HEK293T (cell line): Measurements from ENCODE around the gene GABPB1.

Experiments used
- CTCF ChIA-PET: fragments of 350-600 bp; formaldehyde crosslinking; extraction: SDS; loops from one replicate; lab custom pipeline; 2021; ENCODE audit warnings: antibody characterized with exemption, inconsistent platforms; lab: Yijun Ruan, JAX
- POLR2A ChIA-PET: fragments of 350-600 bp; formaldehyde crosslinking; extraction: SDS; loops from one replicate; lab custom pipeline; 2020; ENCODE audit warnings: antibody characterized with exemption, inconsistent platforms; lab: Yijun Ruan, JAX
- DNase-seq: peaks from one replicate; pipeline ENCODE4 v3.0.0; 2012; ENCODE audit warnings: mixed read lengths; ENCODE audit errors: extremely low spot score
- ARNT ChIP-seq: fragments of 450-650 bp; IDR thresholded peaks from 2 replicates; pipeline ENCODE4 v1.6.1; 2017; ENCODE audit warnings: mild to moderate bottlenecking
- BHLHE40 ChIP-seq: fragments of 450-650 bp; IDR thresholded peaks from 2 replicates; pipeline ENCODE4 v1.6.1; 2016; ENCODE audit warnings: mild to moderate bottlenecking, moderate library complexity, borderline replicate concordance
- CTBP1 ChIP-seq: fragments of 450-650 bp; IDR thresholded peaks from 2 replicates; pipeline ENCODE4 v1.6.1; 2016; ENCODE audit warnings: borderline replicate concordance
- ELF4 ChIP-seq: fragments of 450-650 bp; IDR thresholded peaks from 2 replicates; pipeline ENCODE4 v1.6.1; 2017; ENCODE audit warnings: antibody characterized with exemption
- FOXA1 ChIP-seq: fragments of 450-650 bp; IDR thresholded peaks from 2 replicates; pipeline ENCODE4 v1.6.1; 2016; ENCODE audit warnings: mild to moderate bottlenecking
- FOXK2 ChIP-seq: fragments of 450-650 bp; IDR thresholded peaks from 2 replicates; pipeline ENCODE4 v1.6.1; 2016; ENCODE audit warnings: mild to moderate bottlenecking
- FOXM1 ChIP-seq: fragments of 450-650 bp; IDR thresholded peaks from 2 replicates; pipeline ENCODE4 v1.6.1; 2017; ENCODE audit warnings: mild to moderate bottlenecking, borderline replicate concordance
- HDGF ChIP-seq: fragments of 450-650 bp; IDR thresholded peaks from 2 replicates; pipeline ENCODE4 v1.6.1; 2017; ENCODE audit warnings: antibody characterized with exemption, borderline replicate concordance
- L3MBTL2 ChIP-seq: fragments of 450-650 bp; conservative IDR thresholded peaks from 2 replicates; pipeline ENCODE4 v1.6.1; 2016; ENCODE audit warnings: mild to moderate bottlenecking
- LEF1 ChIP-seq: fragments of 450-650 bp; IDR thresholded peaks from 2 replicates; pipeline ENCODE4 v1.6.1; 2017; ENCODE audit warnings: mild to moderate bottlenecking, borderline replicate concordance
- NFRKB ChIP-seq: fragments of 450-650 bp; IDR thresholded peaks from 2 replicates; pipeline ENCODE4 v1.6.1; 2016; ENCODE audit warnings: mild to moderate bottlenecking, moderate library complexity
- PKNOX1 ChIP-seq: fragments of 450-650 bp; IDR thresholded peaks from 2 replicates; pipeline ENCODE4 v1.6.1; 2016
- SP1 ChIP-seq: fragments of 450-650 bp; IDR thresholded peaks from 2 replicates; pipeline ENCODE4 v1.6.1; 2017
- SUZ12 ChIP-seq: fragments of 450-650 bp; IDR thresholded peaks from 2 replicates; pipeline ENCODE4 v1.6.1; 2016; ENCODE audit warnings: mild to moderate bottlenecking
- TARDBP ChIP-seq: fragments of 450-650 bp; IDR thresholded peaks from 2 replicates; pipeline ENCODE4 v1.6.1; 2016
- ZNF384 ChIP-seq: fragments of 450-650 bp; IDR thresholded peaks from 2 replicates; pipeline ENCODE4 v1.6.1; 2016

The GABPB1 gene

DNA sequence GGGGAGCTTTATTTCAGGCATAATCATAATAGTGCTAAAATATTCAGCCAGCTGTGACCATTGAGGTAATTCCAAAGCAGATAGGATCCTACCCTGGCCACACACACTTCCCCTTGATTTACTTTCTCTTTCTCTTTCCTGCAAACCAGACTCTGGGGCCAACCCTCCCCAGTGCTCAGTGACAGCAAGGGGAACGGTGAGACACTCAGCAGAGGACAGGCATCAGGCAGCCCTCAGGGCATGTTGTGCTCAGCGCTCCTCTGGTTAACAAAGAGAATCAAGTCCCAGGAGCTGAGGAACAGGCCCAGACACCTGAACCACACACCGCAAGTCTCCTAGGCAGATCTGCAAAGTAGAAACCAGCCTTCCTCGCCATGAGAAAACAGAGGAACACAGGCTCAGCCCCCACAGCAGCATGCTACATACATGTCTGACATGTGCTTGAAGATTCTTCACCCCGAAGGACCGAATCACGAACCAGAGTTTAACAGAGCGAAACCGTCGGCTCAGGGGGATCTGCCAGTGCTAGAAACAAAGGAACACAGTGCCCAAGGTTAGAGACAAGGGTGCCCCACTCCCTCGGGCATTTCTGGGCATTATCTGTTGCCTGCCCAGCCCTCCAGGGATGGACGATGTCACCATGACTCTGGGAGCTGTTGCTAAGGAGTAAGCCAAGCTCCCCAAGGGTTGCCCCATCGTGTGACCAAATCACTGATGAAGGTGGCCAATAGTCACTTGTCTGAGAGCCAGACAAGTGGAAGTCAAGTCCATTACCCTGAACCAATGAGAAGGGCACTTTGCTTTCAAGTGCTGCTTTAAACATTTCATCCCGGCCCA, 107.0 kb downstream of the GABPB1 start:
- TF ChIP-seq FOXA1 (no peak), BHLHE40 (no peak), FOXM1 (no peak), PKNOX1 (no peak), LEF1 (no peak), ELF4 (no peak), SUZ12 (no peak), CTBP1 (no peak), FOXK2 (no peak), NFRKB (no peak), SP1 (no peak), HDGF (no peak), L3MBTL2 (no peak), ZNF384 (no peak), TARDBP (no peak), ARNT (no peak)
- ChIA-PET POLR2A (no interaction called here), CTCF (interaction anchor here (0.8 kb wide), 1 partner anchor 100 kb away, joined by 4 read pairs; no protein-coding TSS in a partner anchor)
- DNase-seq, result no peak

DNA sequence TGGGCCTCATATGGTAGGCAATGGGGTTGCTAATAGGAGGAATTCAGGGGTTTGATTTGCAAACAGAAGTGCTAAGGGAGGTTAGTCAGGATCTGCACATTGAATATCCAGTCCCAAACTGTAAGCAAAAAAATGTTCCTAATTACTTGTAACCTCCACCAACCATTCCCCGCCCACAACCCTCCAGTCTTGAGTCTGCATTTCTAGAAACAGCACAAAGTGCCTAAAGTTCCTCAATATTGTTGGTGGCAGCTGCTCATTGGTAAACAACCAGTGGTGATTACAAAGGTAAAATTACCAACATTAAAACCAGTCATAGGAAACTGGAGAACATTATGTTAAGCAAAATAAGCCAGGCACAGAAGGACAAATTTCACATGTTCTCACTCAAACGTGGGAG, 108.4 kb downstream of the GABPB1 start:
- CTCF ChIA-PET, result no interaction called here
- no peak for DNase-seq
- TF ChIP-seq ARNT, result no peak
- no peak for TF ChIP-seq CTBP1
- no peak for TF ChIP-seq FOXK2
- TF ChIP-seq BHLHE40, result no peak
- POLR2A ChIA-PET, result no interaction called here

DNA sequence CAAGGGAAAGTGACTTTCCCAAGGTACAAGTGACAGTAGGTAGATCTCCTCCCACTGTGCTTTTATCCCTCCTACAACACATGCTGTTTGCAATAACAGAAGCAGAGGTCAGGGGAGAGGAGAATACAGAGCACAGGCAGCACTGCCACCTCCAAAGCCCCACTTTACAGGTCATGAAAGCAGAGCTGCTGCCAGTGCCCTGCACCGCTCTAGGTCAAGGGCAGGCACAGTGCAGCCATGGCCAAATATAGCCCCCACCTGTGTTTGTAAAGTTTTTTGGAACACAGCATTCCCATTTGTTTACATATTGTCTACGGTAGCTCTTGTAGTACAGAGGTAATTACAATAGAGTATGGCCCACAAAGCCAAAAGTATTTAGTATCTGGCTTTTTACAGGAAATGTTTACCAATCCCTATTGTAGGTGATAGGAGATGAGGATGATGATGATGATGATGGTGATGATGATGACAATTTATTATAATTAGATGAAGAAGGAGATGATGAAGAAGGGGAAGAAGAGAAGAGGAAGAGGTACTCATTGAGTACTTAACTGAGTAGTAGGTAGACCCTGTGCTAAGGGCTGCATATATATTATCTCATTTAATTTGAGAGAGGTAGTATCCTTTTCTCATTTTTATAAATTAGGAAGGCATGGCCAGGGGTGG, 109.9 kb downstream of the GABPB1 start:
- POLR2A ChIA-PET, result no interaction called here

DNA sequence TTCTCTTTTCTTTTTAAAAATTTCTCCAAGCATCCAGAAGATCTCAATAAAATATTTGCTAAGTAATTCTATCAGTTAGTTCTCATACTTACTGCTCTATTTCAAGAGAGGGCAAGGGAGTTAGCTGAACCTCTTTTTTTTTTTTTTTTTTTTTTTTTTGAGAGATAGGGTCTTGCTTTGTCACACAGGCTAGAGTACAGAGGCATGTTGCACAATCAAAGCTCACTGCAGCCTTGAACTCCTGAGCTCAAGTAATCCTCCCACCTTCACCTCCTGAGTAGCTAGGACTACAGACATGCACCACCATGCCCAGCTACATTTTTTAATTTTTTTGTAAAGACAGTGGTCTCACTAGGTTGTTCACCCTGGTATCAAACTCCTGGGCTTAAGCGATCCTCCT, 110.8 kb downstream of the GABPB1 start:
- TF ChIP-seq FOXK2 (no peak), ARNT (no peak), SUZ12 (no peak), ZNF384 (no peak), BHLHE40 (no peak), SP1 (no peak)
- ChIA-PET CTCF (no interaction called here), POLR2A (no interaction called here)

More for the DNA sequence above, 109.9 kb downstream of the GABPB1 start:
- no peak for TF ChIP-seq HDGF
- no peak for TF ChIP-seq NFRKB
- TF ChIP-seq ARNT, result no peak
- no peak for TF ChIP-seq ELF4
- no peak for TF ChIP-seq CTBP1
- TF ChIP-seq L3MBTL2, result no peak
- DNase-seq, result no peak
- CTCF ChIA-PET, result no interaction called here

DNA sequence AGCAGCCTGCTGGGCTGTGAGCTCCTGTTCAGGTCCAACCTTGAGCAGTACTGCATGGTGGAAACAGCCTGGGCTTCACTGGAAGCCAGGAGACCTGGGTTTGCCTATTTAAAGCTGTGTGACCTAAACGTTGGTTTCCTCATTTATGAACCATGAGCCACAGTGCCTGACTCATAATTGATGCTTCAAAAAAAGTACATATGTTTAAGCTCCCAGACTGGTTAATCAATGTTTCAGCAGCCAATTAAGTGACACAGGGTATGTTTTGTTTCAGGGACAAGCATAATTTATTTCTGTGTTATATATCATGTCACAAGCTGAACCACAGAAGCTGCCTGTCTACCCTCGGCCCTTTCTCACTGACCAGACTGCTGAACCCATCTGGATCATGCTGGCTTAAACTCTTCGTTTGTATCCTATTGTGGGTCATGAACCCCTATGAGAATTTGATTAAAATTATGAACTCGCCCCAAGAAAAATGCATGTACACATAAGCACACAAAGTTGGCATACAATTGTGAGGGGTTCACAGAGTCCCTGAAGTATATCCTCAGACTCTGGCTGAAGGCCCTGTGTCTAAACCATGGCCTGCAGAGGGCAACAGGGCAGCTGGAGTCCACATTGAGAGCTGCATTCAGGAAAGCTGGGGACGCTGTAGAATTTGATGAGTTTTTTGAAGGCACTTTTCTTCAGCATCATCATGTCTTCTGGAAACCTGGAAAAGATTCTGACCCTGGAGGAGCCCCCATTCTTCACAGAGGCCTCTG, 113.1 kb downstream of the GABPB1 start:
- TF ChIP-seq L3MBTL2 (no peak), SP1 (no peak), FOXA1 (no peak), LEF1 (no peak), FOXK2 (no peak), TARDBP (no peak), FOXM1 (no peak), CTBP1 (no peak), PKNOX1 (no peak), NFRKB (no peak), BHLHE40 (no peak), ARNT (no peak), HDGF (no peak), ZNF384 (no peak), ELF4 (no peak), SUZ12 (no peak)
- DNase-seq, result no peak
- ChIA-PET POLR2A (no interaction called here), CTCF (no interaction called here)

More for the DNA sequence above, 110.8 kb downstream of the GABPB1 start:
- no peak for DNase-seq

- TF ChIP-seq L3MBTL2 (no peak), CTBP1 (no peak), FOXM1 (no peak), LEF1 (no peak), SUZ12 (no peak), FOXA1 (no peak), NFRKB (no peak), BHLHE40 (no peak), ELF4 (no peak), HDGF (no peak), FOXK2 (no peak), ZNF384 (no peak), ARNT (no peak), SP1 (no peak), PKNOX1 (no peak)
- ChIA-PET CTCF (no interaction called here), POLR2A (no interaction called here)
- DNase-seq, result no peak
These were observed 116.7 kb downstream of the GABPB1 start for GRCh38 chr15:50238255-50238654.
